NCI-H524 treated with DMSO at 0.1 percent for 48 hours (cell line): Measurements from ENCODE around the gene IGF2R.
"Not testable (repeated sequence)": the region's sequence is repeated elsewhere in the genome, so short reads cannot be mapped to it uniquely, and the experiment has no call there.

Source experiments
- DNase-seq: peaks from one replicate; lab custom pipeline; 2025; lab: John Stamatoyannopoulos, UW

IGF2R gene

DNA sequence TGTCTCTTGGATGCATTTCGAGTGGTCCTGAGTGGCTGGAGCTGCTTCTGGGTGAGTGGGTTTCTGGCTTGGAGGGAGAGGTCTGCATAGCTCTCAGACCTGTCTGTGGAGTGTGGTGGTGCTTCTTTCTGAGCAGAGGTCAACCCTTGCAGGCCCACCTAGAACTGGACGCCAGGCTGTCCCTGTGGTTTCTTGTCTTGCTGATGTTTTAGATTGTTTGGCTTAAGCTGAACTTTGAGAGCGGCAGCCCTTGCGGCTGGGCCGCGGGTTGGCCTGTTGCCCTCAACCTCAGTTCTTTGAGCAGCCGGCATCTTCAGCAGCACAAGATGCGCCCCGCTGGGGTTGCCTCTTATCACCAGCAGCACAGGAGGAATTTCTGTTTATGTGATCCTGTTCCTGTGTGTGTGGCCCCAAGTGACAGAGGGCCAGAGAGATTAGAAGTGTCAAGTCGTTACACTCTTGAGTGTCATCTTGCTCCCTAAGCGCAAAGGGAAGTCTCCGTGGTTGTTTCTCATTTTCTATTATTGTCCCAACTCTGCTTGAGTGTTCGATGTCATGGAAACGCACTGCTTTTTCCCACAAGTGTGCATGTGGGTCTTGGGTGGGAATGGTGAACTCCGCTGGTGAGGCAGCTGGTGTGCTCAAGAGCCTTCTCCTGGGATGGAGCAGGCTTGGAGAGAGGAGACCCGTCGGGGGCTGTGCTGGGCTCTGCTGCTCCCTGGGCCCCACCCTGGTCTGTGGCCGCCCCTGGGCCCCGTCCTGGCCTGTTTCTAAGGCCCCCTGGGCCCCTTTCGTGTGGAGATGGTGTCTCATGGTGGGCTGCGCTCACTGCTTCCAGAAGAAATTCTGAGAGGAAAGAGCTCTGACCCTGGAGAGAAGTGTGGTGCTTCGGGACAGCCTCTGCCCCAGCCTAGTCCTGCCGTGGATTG is 132.7 kb downstream of the IGF2R start:
- DNase-seq = no peak

DNA sequence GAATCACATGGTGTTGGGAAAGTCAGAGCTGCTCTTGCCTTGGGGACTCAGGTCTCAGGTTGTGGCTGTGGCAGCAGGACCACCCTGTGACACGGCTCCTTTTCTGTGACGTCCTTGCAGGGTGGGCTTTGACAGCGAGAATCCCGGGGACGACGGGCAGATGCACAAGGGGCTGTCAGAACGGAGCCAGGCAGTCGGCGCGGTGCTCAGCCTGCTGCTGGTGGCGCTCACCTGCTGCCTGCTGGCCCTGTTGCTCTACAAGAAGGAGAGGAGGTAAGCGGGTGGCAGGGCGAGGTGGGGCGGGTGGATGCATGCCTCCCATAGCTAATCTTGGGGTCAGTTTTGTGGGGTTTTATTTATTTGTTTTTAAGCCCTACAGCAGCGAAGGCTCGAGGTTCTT is 133.5 kb downstream of the IGF2R start:
- DNase-seq = no peak

DNA sequence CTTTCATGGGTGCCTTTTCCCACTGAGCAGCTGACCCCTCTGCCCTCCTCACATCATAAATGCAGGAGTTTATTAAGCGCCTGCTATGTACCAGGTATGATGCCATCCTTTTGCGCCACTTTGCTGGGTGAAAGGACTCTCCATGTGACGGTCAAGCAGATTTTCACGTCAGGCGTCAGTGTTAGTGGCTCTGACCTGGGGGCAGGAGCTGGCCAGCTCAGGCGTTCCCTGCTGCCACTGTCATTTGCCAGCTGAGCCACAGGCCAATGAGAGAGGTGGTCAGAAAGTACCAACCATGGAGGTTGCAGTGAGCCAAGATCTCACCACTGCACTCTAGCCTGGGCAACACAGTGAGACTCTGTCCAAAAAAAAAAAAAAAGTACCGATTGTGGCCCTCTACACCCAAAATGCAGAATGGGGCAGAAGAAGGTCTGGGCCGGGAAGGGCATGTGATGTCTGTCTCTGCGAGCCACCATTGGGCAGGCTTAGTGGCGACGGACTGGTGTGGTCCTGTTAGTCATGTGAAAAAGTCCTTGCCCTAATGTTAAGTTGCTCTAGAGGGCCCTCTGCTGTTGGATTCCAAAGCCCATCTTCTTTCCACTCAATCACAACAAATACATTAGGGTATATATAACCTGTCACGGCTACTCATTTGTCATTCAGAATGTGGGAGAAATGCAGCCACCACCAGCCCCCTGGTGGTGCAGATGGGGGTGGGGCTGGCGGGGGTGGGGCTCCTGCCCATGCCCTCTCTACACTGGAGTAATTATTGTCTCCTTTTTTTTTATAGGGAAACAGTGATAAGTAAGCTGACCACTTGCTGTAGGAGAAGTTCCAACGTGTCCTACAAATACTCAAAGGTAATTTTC is 134.3 kb downstream of the IGF2R start:
- DNase-seq = no peak

DNA sequence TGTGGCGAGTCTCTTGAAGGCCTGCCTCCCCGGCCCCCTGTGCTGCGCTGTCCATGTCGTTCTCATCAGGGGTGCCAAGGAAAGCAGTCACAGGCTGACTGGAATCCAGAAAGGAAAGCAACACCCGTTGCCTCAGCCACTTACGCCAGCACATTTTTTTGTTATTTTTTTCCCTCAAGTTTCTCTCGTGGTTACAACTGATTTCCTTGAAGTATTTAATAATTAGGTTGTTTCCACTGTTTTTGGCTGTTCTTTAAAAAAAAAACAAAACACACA is 134.9 kb downstream of the IGF2R start:
- DNase-seq = no peak

DNA sequence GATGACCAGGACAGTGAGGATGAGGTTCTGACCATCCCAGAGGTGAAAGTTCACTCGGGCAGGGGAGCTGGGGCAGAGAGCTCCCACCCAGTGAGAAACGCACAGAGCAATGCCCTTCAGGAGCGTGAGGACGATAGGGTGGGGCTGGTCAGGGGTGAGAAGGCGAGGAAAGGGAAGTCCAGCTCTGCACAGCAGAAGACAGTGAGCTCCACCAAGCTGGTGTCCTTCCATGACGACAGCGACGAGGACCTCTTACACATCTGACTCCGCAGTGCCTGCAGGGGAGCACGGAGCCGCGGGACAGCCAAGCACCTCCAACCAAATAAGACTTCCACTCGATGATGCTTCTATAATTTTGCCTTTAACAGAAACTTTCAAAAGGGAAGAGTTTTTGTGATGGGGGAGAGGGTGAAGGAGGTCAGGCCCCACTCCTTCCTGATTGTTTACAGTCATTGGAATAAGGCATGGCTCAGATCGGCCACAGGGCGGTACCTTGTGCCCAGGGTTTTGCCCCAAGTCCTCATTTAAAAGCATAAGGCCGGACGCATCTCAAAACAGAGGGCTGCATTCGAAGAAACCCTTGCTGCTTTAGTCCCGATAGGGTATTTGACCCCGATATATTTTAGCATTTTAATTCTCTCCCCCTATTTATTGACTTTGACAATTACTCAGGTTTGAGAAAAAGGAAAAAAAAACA is 136.1 kb downstream of the IGF2R start:
- no peak for DNase-seq

GRCh38 chr6:160106010-160106409 is 137.1 kb downstream of the IGF2R start:
- no peak for DNase-seq

- no peak for DNase-seq
Measured at GRCh38 chr6:160106701-160107100, 137.8 kb downstream of the IGF2R start.

DNA sequence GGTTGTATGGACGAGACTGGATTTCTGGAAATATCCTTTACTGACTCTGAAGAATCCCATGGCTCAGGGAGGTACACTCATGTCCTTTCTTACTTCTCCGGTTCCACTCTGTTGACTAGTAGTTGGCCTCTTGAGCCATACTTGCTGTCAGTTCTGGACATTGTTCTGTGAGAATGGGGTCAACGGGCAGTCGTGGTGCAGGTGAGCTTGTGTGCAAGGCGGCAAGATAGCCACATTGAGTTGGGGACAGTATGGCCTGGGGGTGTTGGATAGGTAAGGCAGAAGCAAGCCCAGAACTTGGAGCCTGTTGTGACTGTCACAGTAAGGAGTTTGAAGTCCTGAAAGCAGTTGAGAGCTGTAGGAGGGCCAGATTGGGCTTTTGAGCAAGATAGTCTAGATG is 139.2 kb downstream of the IGF2R start:
- no peak for DNase-seq

- DNase-seq = no peak
Measured at GRCh38 chr6:160110586-160111123, 141.8 kb downstream of the IGF2R start.

GRCh38 chr6:160111806-160112205 is 142.9 kb downstream of the IGF2R start:
- no peak for DNase-seq

GRCh38 chr6:160112628-160113299 is 143.9 kb downstream of the IGF2R start:
- no peak for DNase-seq

DNA sequence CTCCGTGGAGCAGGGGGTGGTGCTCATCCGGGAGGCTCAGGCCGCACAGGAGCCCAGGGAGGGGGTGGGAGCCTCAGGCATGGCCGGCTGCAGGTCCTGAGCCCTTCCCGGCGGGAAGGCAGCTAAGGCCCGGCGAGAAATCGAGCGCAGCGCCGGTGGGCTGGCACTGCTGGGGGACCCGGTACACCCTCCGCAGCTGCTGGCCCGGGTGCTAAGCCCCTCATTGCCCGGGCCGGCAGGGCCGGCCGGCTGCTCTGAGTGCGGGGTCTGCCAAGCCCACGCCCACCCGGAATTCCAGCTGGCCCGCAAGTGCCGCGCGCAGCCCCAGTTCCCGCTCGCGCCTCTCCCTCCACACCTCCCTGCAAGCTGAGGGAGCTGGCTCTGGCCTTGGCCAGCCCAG is 145.7 kb downstream of the IGF2R start:
- not testable (repeated sequence) for DNase-seq

- DNase-seq = no peak
Measured at GRCh38 chr6:160115421-160115820, 146.5 kb downstream of the IGF2R start.

GRCh38 chr6:160116411-160116810 is 147.5 kb downstream of the IGF2R start:
- DNase-seq = no peak

- DNase-seq = no peak
Measured at GRCh38 chr6:160117137-160117536, 148.3 kb downstream of the IGF2R start.

GRCh38 chr6:160118620-160119229 is 149.8 kb downstream of the IGF2R start:
- DNase-seq = no peak

DNA sequence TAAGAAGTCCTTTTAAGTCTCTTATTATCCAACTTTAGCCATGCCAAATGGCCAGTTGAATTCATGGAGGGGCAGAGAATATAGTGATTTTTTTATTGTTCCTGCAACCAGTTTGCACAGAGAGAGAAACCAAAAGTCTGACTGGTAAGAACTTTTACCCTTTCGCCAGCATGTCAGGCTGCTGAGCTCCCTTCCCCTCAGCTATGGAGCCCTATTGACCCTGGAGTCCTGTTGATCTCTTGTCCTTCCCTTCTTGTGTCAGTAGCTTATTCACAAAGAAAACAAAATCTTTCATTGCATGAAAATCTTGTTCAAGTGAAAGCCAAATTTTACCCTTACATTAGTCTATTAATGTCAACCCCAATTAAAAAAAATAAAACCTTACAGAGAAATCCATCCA is 151.2 kb downstream of the IGF2R start:
- no peak for DNase-seq

DNA sequence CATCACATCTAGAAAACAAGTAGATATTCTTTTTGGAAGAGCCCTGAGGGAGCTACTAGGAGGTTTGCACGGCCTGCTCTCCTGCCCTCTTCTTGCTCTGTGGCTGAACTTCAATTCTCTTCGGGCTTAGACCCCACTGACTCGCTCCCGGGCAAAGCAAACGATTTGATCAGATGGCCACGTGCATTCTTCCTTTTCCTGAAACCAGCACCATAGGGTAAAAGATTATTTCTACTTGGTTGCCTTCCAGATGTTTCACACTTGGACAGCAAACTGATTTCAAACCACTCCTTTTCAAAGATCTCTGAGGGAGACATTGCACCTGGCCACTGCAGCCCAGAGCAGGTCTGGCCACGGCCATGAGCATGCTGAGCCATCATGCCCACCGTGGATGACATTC is 152.7 kb downstream of the IGF2R start, which contains the start of gene SLC22A1:
Gene SLC22A1 (plus strand): TSS at position 258 of the 400 bp plus-strand sequence. CDS start 121 bp downstream, at position 379.
- DNase-seq = no peak

DNA sequence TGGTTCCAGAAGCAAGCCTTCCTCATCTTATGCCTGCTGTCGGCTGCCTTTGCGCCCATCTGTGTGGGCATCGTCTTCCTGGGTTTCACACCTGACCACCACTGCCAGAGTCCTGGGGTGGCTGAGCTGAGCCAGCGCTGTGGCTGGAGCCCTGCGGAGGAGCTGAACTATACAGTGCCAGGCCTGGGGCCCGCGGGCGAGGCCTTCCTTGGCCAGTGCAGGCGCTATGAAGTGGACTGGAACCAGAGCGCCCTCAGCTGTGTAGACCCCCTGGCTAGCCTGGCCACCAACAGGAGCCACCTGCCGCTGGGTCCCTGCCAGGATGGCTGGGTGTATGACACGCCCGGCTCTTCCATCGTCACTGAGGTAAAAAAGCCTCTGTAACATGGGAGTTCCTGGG is 153.1 kb downstream of the IGF2R start:
- DNase-seq = no peak

GRCh38 chr6:160122744-160123143 is 153.9 kb downstream of the IGF2R start:
- DNase-seq = no peak

DNA sequence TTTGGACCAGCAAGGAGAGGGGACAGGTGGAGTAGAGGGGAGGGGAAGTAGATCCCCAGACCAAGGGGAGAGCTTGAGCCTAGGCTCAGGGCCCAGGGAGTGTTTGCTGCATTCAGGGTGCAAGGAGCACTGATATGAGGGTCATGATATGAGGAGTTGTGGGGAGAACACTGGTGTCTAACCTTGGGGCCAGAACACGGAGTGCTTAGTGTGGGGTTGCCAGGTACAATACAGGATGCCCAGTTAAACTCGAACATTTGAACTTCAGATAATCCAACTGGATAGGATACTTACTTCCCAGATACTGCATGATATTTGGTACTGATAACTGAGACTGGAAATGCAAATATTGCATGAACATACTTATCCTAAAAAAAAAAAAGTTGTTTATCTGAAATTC is 155.1 kb downstream of the IGF2R start:
- DNase-seq = no peak
